ENCODE data around the gene PPP2R2B. TPM values are rescaled to one million over a fixed set of nuclear protein-coding genes. Genes with fewer than 3 reads are reported as not detected.

PPP2R2B gene
- polyA plus RNA-seq, 3 donors: 0.08 TPM; not detected in 2

DNA sequence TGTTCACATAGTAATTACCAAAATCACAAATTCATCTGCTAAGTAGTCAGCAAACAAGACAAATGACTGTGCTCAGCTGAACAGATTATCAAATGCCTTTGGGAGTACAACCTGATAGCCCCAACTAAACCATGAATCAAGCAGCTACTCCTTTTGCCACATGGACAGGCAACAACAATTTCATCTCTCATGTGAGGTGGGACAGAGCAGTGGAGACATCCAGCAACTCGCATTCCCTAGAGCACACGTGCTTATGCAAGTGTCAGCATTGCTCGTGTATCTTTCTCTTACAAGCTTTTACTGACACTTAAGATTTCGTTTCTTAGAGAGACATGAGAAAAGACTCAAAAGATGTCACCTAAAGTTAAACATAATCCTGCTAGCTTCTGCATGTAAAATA is 42.7 kb upstream of the PPP2R2B start:
- no peak for DNase-seq
- Histone ChIP-seq H3K4me3 (replicated peaks in 1 of 3; ENCODE audit: low read depth in 2 of 3, low read length in 3 of 3) (no peak overlapping the region), H3K27me3 (ENCODE audit: control insufficient read depth in 2 of 2, insufficient read depth in 2 of 2, low read length in 2 of 2) (no peaks in the 10 kb centered on the region), H3K79me2 (ENCODE audit: insufficient read depth, low read length) (no peaks in the 10 kb centered on the region), H3K9ac (ENCODE audit: insufficient read depth, low read length, poor library complexity, severe bottlenecking) (no peak overlapping the region), H3K4me1 (ENCODE audit: control insufficient read depth in 1 of 2, insufficient read depth in 2 of 2, low read length in 2 of 2) (no peaks in the 10 kb centered on the region), H3K9me3 (replicated peaks in 1 of 2; ENCODE audit: control insufficient read depth in 1 of 2, insufficient read depth in 1 of 2, low read length in 2 of 2) (no peaks in the 10 kb centered on the region), H2AFZ (ENCODE audit: insufficient read depth, low read depth, low read length, poor library complexity, severe bottlenecking) (no peak overlapping the region), H3K4me2 (replicated peaks; ENCODE audit: extremely low read depth, low read length, poor library complexity, severe bottlenecking) (no peak overlapping the region), H3K27ac (ENCODE audit: low read depth in 1 of 2, low read length in 2 of 2) (no peak overlapping the region), H4K20me1 (ENCODE audit: insufficient read depth, low read length) (no peaks in the 10 kb centered on the region), H3K36me3 (replicated peaks in 1 of 2; ENCODE audit: control insufficient read depth in 1 of 2, insufficient read depth in 2 of 2, low read length in 2 of 2) (no peaks in the 10 kb centered on the region)
- H3K27me3 Mint-ChIP-seq (ENCODE audit: low read depth in 3 of 3): no peaks in the 10 kb centered on the region
- H3K36me3 Mint-ChIP-seq: no peaks in the 10 kb centered on the region
- TF ChIP-seq CTCF (IDR thresholded peaks at IDR 0.05): no peak
- no peaks in the 10 kb centered on the region for H3K4me1 Mint-ChIP-seq
- no CpG with 5 or more reads among the region's 4 CpGs for WGBS (ENCODE audit: insufficient coverage)
- intact Hi-C loops (cut with micrococcal nuclease): no loop called here
- no peak overlapping the region for H3K27ac Mint-ChIP-seq
- peaks cover 0 to 3% (median 0%) of the 10 kb centered on the region in 7 donors for H3K9me3 Mint-ChIP-seq
- H3K4me3 Mint-ChIP-seq: no peak overlapping the region

DNA sequence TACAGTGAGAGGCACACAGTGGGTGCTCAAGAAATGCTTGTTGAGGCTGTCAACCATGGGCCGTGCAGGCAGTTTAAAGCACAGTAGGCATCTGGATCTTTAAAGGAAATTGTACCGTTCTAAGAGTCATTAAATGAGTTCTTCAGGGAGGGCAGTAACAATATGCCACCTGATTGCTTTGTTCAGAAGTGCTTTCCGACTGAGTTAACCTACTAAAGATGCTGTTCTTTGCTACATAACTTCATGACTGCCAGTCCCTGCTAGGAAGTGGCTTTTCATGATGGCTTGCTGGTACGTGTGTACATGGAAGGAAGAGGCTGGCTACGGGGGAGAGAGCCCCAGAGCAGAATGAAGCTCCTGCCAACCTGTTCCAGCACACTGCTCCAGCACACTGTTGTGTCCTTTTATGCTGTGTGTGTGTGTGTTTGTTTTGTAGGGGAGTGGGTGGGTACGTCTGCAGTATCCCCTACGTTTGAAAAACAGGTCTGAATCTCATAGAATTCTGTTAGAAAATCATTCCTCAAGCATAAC is 41.9 kb upstream of the PPP2R2B start:
- H3K36me3 ChIP-seq (replicated peaks in 1 of 2; ENCODE audit: control insufficient read depth in 1 of 2, insufficient read depth in 2 of 2, low read length in 2 of 2): no peaks in the 10 kb centered on the region
- H3K9me3 ChIP-seq (replicated peaks in 1 of 2; ENCODE audit: control insufficient read depth in 1 of 2, insufficient read depth in 1 of 2, low read length in 2 of 2): no peaks in the 10 kb centered on the region
- H4K20me1 ChIP-seq (ENCODE audit: insufficient read depth, low read length): no peaks in the 10 kb centered on the region
- Mint-ChIP-seq H3K36me3 (no peaks in the 10 kb centered on the region), H3K4me1 (no peaks in the 10 kb centered on the region), H3K4me3 (no peak overlapping the region), H3K27ac (no peak overlapping the region), H3K9me3 (peaks cover 0 to 3% (median 0%) of the 10 kb centered on the region in 7 donors), H3K27me3 (ENCODE audit: low read depth in 3 of 3) (no peaks in the 10 kb centered on the region)
- intact Hi-C loops (cut with micrococcal nuclease): no loop called here
- H3K4me1 ChIP-seq (ENCODE audit: control insufficient read depth in 1 of 2, insufficient read depth in 2 of 2, low read length in 2 of 2): no peaks in the 10 kb centered on the region
- no peak overlapping the region for H3K4me2 ChIP-seq (replicated peaks; ENCODE audit: extremely low read depth, low read length, poor library complexity, severe bottlenecking)
- no peaks in the 10 kb centered on the region for H3K79me2 ChIP-seq (ENCODE audit: insufficient read depth, low read length)
- no peak overlapping the region for H3K27ac ChIP-seq (ENCODE audit: low read depth in 1 of 2, low read length in 2 of 2)
- H3K9ac ChIP-seq (ENCODE audit: insufficient read depth, low read length, poor library complexity, severe bottlenecking): no peak overlapping the region
- no peak for TF ChIP-seq CTCF (IDR thresholded peaks at IDR 0.05)
- no peaks in the 10 kb centered on the region for H3K27me3 ChIP-seq (ENCODE audit: control insufficient read depth in 2 of 2, insufficient read depth in 2 of 2, low read length in 2 of 2)
- H3K4me3 ChIP-seq (replicated peaks in 1 of 3; ENCODE audit: low read depth in 2 of 3, low read length in 3 of 3): no peak overlapping the region
- no peak for DNase-seq
- 93% methylated on average over 2 of the region's 7 CpGs for WGBS (ENCODE audit: insufficient coverage)
- no peak overlapping the region for H2AFZ ChIP-seq (ENCODE audit: insufficient read depth, low read depth, low read length, poor library complexity, severe bottlenecking)
